ENCODE data around the gene DGLUCY. TPM values are rescaled to one million over a fixed set of nuclear protein-coding genes. Genes with fewer than 3 reads are reported as not detected.
A peak's percentile ranks its signal among the peaks of the same experiment; 100 is the strongest.

DGLUCY gene
- total and polyA plus RNA-seq, 2 of the 8 experiments (the other 6 are each of a cell fraction or from before 2014, with no cell fraction given) = 24.9 to 31.8 TPM

GRCh38 chr14:91225025-91225424 is 111.2 kb downstream of the DGLUCY start:
- ChIA-PET POLR2A (ENCODE audit: partially characterized antibody) (interaction anchor here (0.8 kb wide), 1 partner anchor 27 kb away, joined by 3 read pairs; no protein-coding TSS in a partner anchor), CTCF (ENCODE audit: partially characterized antibody) (no interaction called here)
- Histone ChIP-seq H3K14ac (ENCODE audit: insufficient read length) (no peak overlapping the region), H2AK5ac (ENCODE audit: low read depth, low read length) (no peak overlapping the region), H4K8ac (ENCODE audit: extremely low read depth, insufficient read depth, low read length) (no peak overlapping the region), H2AFZ (ENCODE audit: low read length) (no peak overlapping the region), H3K18ac (ENCODE audit: extremely low read depth, low read length) (no peak overlapping the region), H3K9me3 (ENCODE audit: insufficient read depth in 2 of 2, low read depth in 1 of 2, low read length in 1 of 2) (no peaks in the 10 kb centered on the region), H3K23ac (ENCODE audit: insufficient read length) (no peak overlapping the region), H3K36me3 (ENCODE audit: control insufficient read depth in 2 of 4, insufficient read depth in 4 of 4, low read length in 3 of 4) (no peaks in the 10 kb centered on the region), H4K91ac (replicated peaks; ENCODE audit: insufficient read length, low read length) (no peak overlapping the region), H3K79me2 (ENCODE audit: control insufficient read depth in 1 of 2, insufficient read depth in 2 of 2, low read length in 2 of 2) (no peaks in the 10 kb centered on the region), H3K56ac (replicated peaks; ENCODE audit: insufficient read length, low read depth, low read length) (no peak overlapping the region), H3K79me1 (ENCODE audit: low read depth, low read length) (no peaks in the 10 kb centered on the region), H2BK5ac (ENCODE audit: low read depth, low read length) (no peak overlapping the region), H2BK120ac (replicated peaks; ENCODE audit: low read depth, low read length) (no peak overlapping the region), H3K4me3 (ENCODE audit: extremely low read depth in 1 of 4, insufficient read depth in 2 of 4, low read depth in 3 of 4, low read length in 4 of 4) (no peak overlapping the region), H2BK15ac (ENCODE audit: low read length) (no peak overlapping the region), H3K23me2 (ENCODE audit: low read depth, low read length) (peaks cover 3% of the 10 kb centered on the region; the same call in 1 of the 2 replicates), H2BK12ac (ENCODE audit: low read depth, low read length) (no peak overlapping the region), H3K9ac (replicated peaks in 1 of 4; ENCODE audit: extremely low read depth in 1 of 4, low read depth in 3 of 4, low read length in 3 of 4) (no peak overlapping the region), H4K5ac (ENCODE audit: insufficient read length, low read depth, low read length) (no peak overlapping the region), H3K27ac (ENCODE audit: low read depth, low read length) (no peak overlapping the region), H3K4me1 (replicated peaks in 1 of 4; ENCODE audit: control insufficient read depth in 3 of 4, insufficient read depth in 4 of 4, low read length in 3 of 4) (peaks cover 0 to 10% (median 6%) of the 10 kb centered on the region in 4 experiments; a peak in 6 of 7 replicates), H3K27me3 (replicated peaks in 1 of 4; ENCODE audit: control insufficient read depth in 3 of 4, extremely low read depth in 1 of 4, insufficient read depth in 3 of 4, low read length in 3 of 4) (no peaks in the 10 kb centered on the region; a peak in 1 of 7 replicates), H2BK20ac (ENCODE audit: low read length) (0 out of 2 replicates have a peak overlapping the region, but pooled peaks have one; percentile 25), H3K4me2 (ENCODE audit: insufficient read depth in 1 of 2, low read depth in 2 of 2, low read length in 2 of 2) (no peak overlapping the region), H4K20me1 (replicated peaks in 1 of 2; ENCODE audit: control insufficient read depth in 1 of 2, insufficient read depth in 2 of 2, low read length in 2 of 2) (no peaks in the 10 kb centered on the region), H3K4ac (replicated peaks; ENCODE audit: insufficient read length, low read depth, low read length) (no peak overlapping the region)
- FAIRE-seq (no peak), DNase-seq (ENCODE audit: low read depth in 1 of 2, low spot score in 2 of 2) (no peak)
- 92% methylated on average over 7 of the region's 7 CpGs; no CpG with 5 or more reads in 1 of the 2 experiments for WGBS, 2 experiments (ENCODE audit: extremely low coverage in 1 of 2, insufficient coverage in 1 of 2, insufficient read length in 1 of 2, insufficient replicate concordance in 2 of 2, low coverage in 1 of 2, low lambda C conversion rate in 2 of 2, missing lambda C conversion rate in 1 of 2)
- TF ChIP-seq RAD21 (IDR thresholded peaks at IDR 0.05 in 1 of 2, conservative IDR thresholded peaks at IDR 0.05 in 1 of 2; ENCODE audit: low read depth in 2 of 2, low read length in 2 of 2) (no peak), TBP (IDR thresholded peaks at IDR 0.05; ENCODE audit: low read depth, low read length) (no peak), YY1 (IDR thresholded peaks at IDR 0.05; ENCODE audit: low read depth, low read length) (no peak), KDM5A (IDR thresholded peaks at IDR 0.05; ENCODE audit: low read length) (no peak), ATF2 (IDR thresholded peaks at IDR 0.05; ENCODE audit: low read length) (no peak), E2F6 (IDR thresholded peaks at IDR 0.05) (no peak)
